Measurements from ENCODE around the gene RXRA.

RXRA gene

GRCh38 chr9:134365791-134366222, 39.6 kb downstream of the RXRA start:
- no peak overlapping the region for H3K4me3 ChIP-seq (ENCODE audit: low read depth, low read length)

- no peak overlapping the region for H3K4me3 ChIP-seq (ENCODE audit: low read depth, low read length)
Observed at GRCh38 chr9:134366223-134367031, 40.2 kb downstream of the RXRA start.

GRCh38 chr9:134367061-134367460, 40.8 kb downstream of the RXRA start:
- no peak overlapping the region for H3K4me3 ChIP-seq (ENCODE audit: low read depth, low read length)

GRCh38 chr9:134367791-134368490, 41.7 kb downstream of the RXRA start:
- no peak overlapping the region for H3K4me3 ChIP-seq (ENCODE audit: low read depth, low read length)

GRCh38 chr9:134368571-134368970, 42.3 kb downstream of the RXRA start:
- no peak overlapping the region for H3K4me3 ChIP-seq (ENCODE audit: low read depth, low read length)

GRCh38 chr9:134369416-134370212, 43.4 kb downstream of the RXRA start:
- no peak overlapping the region for H3K4me3 ChIP-seq (ENCODE audit: low read depth, low read length)

GRCh38 chr9:134370213-134370492, 43.9 kb downstream of the RXRA start:
- no peak overlapping the region for H3K4me3 ChIP-seq (ENCODE audit: low read depth, low read length)

GRCh38 chr9:134370638-134371037, 44.4 kb downstream of the RXRA start:
- H3K4me3 ChIP-seq (ENCODE audit: low read depth, low read length), result no peak overlapping the region

GRCh38 chr9:134371731-134372130, 45.5 kb downstream of the RXRA start:
- no peak overlapping the region for H3K4me3 ChIP-seq (ENCODE audit: low read depth, low read length)

- H3K4me3 ChIP-seq (ENCODE audit: low read depth, low read length), result no peak overlapping the region
Observed at GRCh38 chr9:134372581-134373267, 46.5 kb downstream of the RXRA start.

GRCh38 chr9:134373269-134373668, 47.0 kb downstream of the RXRA start:
- H3K4me3 ChIP-seq (ENCODE audit: low read depth, low read length), result no peak overlapping the region

- no peak overlapping the region for H3K4me3 ChIP-seq (ENCODE audit: low read depth, low read length)
Observed at GRCh38 chr9:134373953-134374300, 47.7 kb downstream of the RXRA start.

- no peak overlapping the region for H3K4me3 ChIP-seq (ENCODE audit: low read depth, low read length)
Observed at GRCh38 chr9:134374301-134375010, 48.2 kb downstream of the RXRA start.

- H3K4me3 ChIP-seq (ENCODE audit: low read depth, low read length), result no peak overlapping the region
Observed at GRCh38 chr9:134375011-134375390, 48.7 kb downstream of the RXRA start.

- H3K4me3 ChIP-seq (ENCODE audit: low read depth, low read length), result no peak overlapping the region
Observed at GRCh38 chr9:134375430-134376385, 49.5 kb downstream of the RXRA start.

GRCh38 chr9:134376386-134377142, 50.3 kb downstream of the RXRA start:
- no peak overlapping the region for H3K4me3 ChIP-seq (ENCODE audit: low read depth, low read length)

- H3K4me3 ChIP-seq (ENCODE audit: low read depth, low read length), result no peak overlapping the region
Observed at GRCh38 chr9:134377143-134377484, 50.9 kb downstream of the RXRA start.

- no peak overlapping the region for H3K4me3 ChIP-seq (ENCODE audit: low read depth, low read length)
Observed at GRCh38 chr9:134377976-134378375, 51.7 kb downstream of the RXRA start.

GRCh38 chr9:134378901-134379338, 52.7 kb downstream of the RXRA start:
- H3K4me3 ChIP-seq (ENCODE audit: low read depth, low read length), result no peak overlapping the region
